Muscle of leg (tissue), 11 donors: ENCODE measurements around the gene CCDC134. TPM values are rescaled to one million over a fixed set of nuclear protein-coding genes. Genes with fewer than 3 reads are reported as not detected.

Experiments
- DNase-seq: peaks from one replicate; pipeline ENCODE4 v3.0.0; 2013
- H3K27ac ChIP-seq: one replicate; pipeline ENCODE4 v1.5.1; 2013; ENCODE audit warnings: mild to moderate bottlenecking, low read length, control low read depth
- H3K27me3 ChIP-seq: one replicate; pipeline ENCODE4 v1.6.1; 2013; ENCODE audit warnings: low read length; ENCODE audit not compliant: control insufficient read depth, insufficient read depth
- H3K36me3 ChIP-seq: one replicate; pipeline ENCODE4 v1.6.1; 2013; ENCODE audit warnings: low read length; ENCODE audit not compliant: control insufficient read depth, insufficient read depth
- H3K4me1 ChIP-seq: one replicate; pipeline ENCODE4 v1.6.1; 2013; ENCODE audit warnings: low read length; ENCODE audit not compliant: control insufficient read depth, insufficient read depth
- H3K4me3 ChIP-seq: one replicate; pipeline ENCODE4 v1.5.1; 2013; ENCODE audit warnings: low read length, control low read depth
- H3K9me3 ChIP-seq: replicated peaks from 2 replicates; pipeline ENCODE4 v1.6.1; 2013; ENCODE audit warnings: low read depth, low read length; ENCODE audit not compliant: control insufficient read depth
- WGBS: methylation state at CpG from one replicate; pipeline ENCODE4 v1.1.5; 2013; ENCODE audit warnings: missing lambda C conversion rate; ENCODE audit not compliant: insufficient coverage; 5-methylcytosine and 5-hydroxymethylcytosine counted together
- polyA plus RNA-seq, 8 donors: library from polyadenylated mRNA; unstranded; fragments of 120-200 nt; gene quantifications; one replicate each; pipeline versions ENCODE4 v1.2.1 to v1.2.3, GENCODE V29; 2013; ENCODE audit warnings: inconsistent platforms in 1 of 8, low replicate concordance in 1 of 8; ENCODE audit not compliant: insufficient read length in 8 of 8, insufficient read depth in 1 of 8
- total RNA-seq: library from RNA; stranded (reverse); fragments of 120-200 nt; gene quantifications from one replicate; pipeline ENCODE4 v1.2.4, GENCODE V29; 2013

CCDC134 gene
- total and polyA plus RNA-seq, 9 donors: 6.5 to 13.2 (median 8.3) TPM

DNA sequence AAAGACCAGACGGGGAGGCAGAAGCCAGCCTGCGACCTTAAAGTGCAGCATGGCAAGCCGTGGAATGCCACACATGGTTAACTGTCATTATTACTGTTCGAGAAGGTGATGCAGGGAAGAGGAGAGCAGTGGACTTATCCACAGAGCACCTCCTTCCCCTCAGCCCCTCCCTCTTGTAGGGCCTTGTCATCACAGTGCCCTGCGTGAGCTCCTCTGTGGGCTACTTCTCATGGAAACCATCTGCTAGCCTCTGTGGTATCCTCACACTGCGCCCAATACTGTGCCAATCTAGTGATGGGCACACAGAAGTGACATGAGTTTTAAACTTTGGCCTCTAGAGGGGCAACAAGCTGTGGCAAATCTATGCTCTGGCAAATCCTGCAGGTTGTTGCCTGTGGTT lies 18.2 kb upstream of the CCDC134 start:
- no peaks in the 10 kb centered on the region for H3K4me1 ChIP-seq
- no peaks in the 10 kb centered on the region for H3K27me3 ChIP-seq
- no peak overlapping the region for H3K27ac ChIP-seq
- DNase-seq: no peak
- no peaks in the 10 kb centered on the region for H3K9me3 ChIP-seq
- H3K4me3 ChIP-seq: no peak overlapping the region
- no peaks in the 10 kb centered on the region for H3K36me3 ChIP-seq
- WGBS: 68% methylated on average over 4 of the region's 6 CpGs

DNA sequence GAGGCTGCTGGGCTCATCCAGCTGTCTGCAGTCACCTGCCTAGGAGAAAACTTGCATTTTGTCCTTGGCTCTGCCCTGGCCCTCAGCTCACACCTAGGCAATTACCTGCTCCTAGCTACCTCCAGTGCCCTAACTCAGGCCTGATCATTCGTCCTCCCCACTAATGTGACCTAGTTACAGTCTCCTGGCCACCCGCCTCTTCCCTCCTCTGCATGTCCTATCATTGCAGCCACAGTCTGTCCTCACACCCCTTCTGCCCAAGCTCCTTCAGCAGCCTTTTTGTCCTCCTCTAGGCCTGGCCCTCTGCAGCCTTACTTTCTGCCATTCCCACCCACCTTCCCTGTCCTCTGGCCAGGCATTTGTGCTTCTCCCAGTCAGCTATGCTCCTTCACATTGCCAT lies 17.7 kb upstream of the CCDC134 start:
- DNase-seq: no peak
- Histone ChIP-seq H3K27ac (no peak overlapping the region), H3K36me3 (no peaks in the 10 kb centered on the region), H3K4me1 (no peaks in the 10 kb centered on the region), H3K27me3 (no peaks in the 10 kb centered on the region), H3K9me3 (no peaks in the 10 kb centered on the region), H3K4me3 (no peak overlapping the region)
- 79% methylated on average over 2 of the region's 2 CpGs for WGBS

DNA sequence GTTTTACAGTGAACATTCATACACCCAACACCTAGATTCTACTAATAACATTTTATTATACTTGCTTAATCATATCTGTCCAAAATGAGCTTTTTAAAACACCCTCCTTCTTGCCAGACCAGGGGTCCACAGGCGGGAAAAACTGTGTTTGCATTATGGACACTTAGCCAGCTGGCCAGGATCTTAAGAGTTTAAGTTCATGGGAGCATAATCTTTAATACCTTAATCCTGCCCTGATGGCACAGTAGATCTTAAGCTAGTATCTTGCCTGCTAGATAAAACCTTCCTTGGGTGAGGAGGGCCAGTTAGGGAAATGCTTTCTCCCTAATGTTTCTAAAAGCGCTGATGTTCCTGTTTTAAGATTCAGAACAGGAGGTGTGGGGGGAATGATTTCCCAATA lies 13.1 kb upstream of the CCDC134 start:
- Histone ChIP-seq H3K27me3 (no peaks in the 10 kb centered on the region), H3K4me3 (no peak overlapping the region), H3K9me3 (no peaks in the 10 kb centered on the region), H3K36me3 (no peaks in the 10 kb centered on the region), H3K4me1 (no peaks in the 10 kb centered on the region), H3K27ac (no peak overlapping the region)
- DNase-seq: no peak
- WGBS: no CpG with 5 or more reads among the region's 2 CpGs

DNA sequence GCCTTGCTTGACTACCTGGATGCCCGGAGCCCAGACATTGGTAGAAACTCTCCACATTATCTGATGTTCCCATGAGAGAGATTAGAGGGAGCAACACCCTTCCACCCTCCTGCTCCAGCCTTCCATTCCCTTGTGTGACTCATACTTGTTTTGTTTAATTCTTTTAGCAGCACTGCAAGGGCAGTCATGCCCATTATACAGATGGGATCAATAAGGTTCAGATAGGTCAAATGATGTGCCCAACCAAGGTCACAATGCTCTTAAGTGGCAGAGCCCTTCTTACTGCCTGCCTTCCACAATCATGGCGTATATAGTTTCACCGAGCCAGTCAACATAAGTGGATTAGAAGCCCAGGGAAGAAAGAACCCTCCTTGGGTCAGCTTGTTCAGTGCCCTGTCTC lies 6.6 kb upstream of the CCDC134 start:
- WGBS: no CpG with 5 or more reads among the region's 3 CpGs
- Histone ChIP-seq H3K9me3 (no peaks in the 10 kb centered on the region), H3K36me3 (no peaks in the 10 kb centered on the region), H3K27me3 (no peaks in the 10 kb centered on the region), H3K4me1 (peaks cover 5% of the 10 kb centered on the region), H3K27ac (no peak overlapping the region), H3K4me3 (no peak overlapping the region)
- no peak for DNase-seq

DNA sequence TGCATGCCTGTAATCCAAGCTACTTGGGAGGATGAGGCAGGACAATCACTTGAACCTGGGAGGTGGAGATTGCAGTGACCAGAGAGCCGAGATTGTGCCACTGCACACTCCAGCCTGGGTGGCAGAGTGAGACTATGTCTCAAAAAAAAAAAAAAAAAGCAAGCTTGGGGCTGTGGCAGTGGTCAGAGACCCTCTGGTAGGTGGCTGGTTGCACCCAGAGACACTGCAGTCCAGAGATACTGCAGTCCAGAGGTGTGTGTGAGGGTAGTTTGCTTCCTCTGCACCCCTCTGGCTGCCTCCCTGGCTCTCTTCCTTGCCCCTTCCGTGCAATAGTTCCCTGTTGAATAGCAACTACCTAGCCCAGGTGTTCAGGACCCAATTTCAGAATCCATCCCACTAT lies 1.7 kb upstream of the CCDC134 start:
- DNase-seq: no peak
- Histone ChIP-seq H3K27ac (no peak overlapping the region), H3K36me3 (no peaks in the 10 kb centered on the region), H3K27me3 (no peaks in the 10 kb centered on the region), H3K9me3 (no peaks in the 10 kb centered on the region), H3K4me1 (peaks cover 24% of the 10 kb centered on the region), H3K4me3 (no peak overlapping the region)
- WGBS: 50% methylated on average over 1 of the region's 2 CpGs

DNA sequence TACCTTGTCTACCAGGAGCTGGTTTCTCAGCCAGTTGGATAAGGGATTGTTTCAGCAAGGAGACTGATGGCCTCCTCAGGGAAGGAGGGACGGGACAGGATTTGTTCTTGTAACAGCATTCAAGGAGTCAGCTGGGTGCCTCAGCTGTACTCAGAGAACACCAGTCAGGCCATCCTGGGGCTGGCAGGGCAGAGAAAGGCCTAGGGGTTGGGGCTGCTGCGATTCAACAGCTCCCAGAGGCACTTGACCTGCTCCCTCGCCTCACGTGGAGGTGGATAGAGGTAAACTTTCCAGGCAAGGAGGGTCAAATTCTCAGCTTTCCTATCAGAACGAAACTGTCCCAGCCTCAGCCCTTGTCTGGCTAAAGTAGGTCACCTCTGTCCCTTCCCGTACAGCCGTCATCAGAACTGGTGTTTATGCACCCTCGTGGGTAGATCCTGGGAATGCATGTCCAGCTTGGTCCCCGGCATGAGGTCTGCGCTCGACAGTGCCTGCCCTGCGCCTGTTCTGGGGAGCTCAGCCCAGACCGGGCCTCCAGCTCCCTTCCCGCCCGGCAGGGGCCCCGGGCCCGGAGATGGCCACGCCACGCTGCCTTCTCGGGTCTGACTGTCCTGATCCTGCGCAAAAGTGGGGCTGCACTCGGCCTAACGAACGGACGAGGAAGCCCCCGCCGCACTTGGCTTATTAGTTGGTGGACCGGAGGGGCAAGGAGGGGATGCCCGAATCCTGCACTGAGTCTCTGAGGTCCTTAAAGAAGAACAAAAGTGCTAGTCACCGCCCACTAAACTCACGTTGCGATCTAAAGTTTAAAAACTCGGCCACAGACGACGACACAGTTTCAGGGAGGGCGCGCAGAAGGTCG lies 762 bp upstream of the CCDC134 start:
- Histone ChIP-seq H3K36me3 (no peaks in the 10 kb centered on the region), H3K27ac (peak overlapping the region; percentile 95), H3K4me3 (peak overlapping the region; percentile 96), H3K27me3 (no peaks in the 10 kb centered on the region), H3K9me3 (no peaks in the 10 kb centered on the region), H3K4me1 (peaks cover 24% of the 10 kb centered on the region)
- 8% methylated on average over 37 of the region's 38 CpGs for WGBS
- DNase-seq: peak; percentile 56

DNA sequence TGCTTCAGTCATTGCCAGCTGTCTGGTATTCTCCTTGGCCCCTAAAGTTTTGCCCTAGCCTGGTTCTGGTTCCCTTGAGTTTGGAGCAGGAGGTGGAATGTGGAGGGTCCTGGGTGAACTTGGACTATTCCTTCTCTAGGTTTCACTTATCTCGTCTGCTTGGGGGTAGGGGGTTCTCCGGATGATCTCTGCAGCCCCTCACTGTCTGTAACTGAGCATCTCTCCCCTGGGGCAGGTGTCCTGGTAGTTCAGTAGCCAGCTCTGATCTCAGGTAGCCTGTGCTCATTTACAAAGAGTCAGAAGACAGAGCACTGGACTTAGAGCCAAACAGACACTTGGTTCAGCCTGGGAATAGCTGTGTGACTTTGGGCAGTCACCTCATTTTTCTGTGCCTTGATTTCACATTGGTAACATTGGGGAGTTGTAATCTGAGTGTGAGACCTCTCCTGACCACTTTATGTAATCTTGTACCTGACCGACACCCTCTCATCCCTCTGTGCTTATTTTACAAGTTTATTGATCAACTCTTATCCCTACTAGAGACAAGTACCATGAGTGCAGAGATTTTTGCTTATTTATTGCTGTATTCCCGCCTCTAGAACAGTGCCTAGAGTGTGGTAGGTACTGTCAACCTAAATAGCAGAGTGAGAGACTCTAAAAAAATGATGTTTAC lies 804 bp downstream of the CCDC134 start:
- H3K4me1 ChIP-seq: peaks cover 24% of the 10 kb centered on the region
- peak overlapping the region; percentile 96 for H3K4me3 ChIP-seq
- no peaks in the 10 kb centered on the region for H3K27me3 ChIP-seq
- H3K27ac ChIP-seq: peak overlapping the region; percentile 86
- no peaks in the 10 kb centered on the region for H3K9me3 ChIP-seq
- WGBS: 40% methylated on average over 1 of the region's 4 CpGs
- no peaks in the 10 kb centered on the region for H3K36me3 ChIP-seq
- DNase-seq: no peak

DNA sequence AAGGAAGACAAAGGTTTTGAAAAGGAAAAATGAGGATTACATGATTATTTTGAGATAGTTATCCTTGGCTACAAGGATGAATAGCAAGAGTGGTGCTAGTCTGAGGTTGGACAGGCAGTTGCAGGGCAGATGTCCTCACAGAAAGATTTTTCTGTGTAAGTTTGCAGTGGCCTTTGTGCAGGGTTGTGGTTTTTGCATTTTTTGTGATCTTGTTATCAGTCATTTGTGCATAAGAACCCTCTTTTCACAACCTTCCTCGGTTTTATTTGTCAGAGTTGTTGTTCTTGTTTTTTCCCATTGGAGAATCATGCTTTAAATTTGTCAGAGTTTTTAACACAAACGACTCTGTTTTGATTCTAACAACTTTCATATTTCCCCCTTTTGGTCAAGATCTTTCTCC lies 1.4 kb downstream of the CCDC134 start:
- no CpG with 5 or more reads among the region's 2 CpGs for WGBS
- Histone ChIP-seq H3K4me1 (peaks cover 24% of the 10 kb centered on the region), H3K27me3 (no peaks in the 10 kb centered on the region)

DNA sequence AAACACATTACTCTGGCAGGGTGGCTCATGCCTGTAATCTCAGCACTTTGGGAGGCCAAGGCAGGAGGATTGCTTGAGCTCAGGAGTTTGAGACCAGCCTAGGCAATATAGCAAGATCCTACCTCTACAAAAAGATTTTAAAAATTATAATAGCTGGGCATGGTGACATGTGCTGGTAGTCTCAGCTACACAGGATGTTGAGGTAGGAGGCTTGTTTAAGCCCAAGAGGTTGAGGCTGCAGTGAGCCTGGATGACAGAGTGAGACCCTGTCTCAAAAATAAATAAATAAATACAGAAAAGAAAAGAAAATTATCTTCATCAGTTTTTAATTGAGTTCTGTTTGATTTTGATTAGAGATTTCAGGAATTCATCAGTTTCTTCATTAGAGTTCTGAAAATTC lies 5.2 kb downstream of the CCDC134 start:
- Histone ChIP-seq H3K4me3 (no peak overlapping the region), H3K27me3 (no peaks in the 10 kb centered on the region), H3K36me3 (peaks cover 17% of the 10 kb centered on the region), H3K27ac (no peak overlapping the region), H3K4me1 (peaks cover 19% of the 10 kb centered on the region), H3K9me3 (no peaks in the 10 kb centered on the region)
- DNase-seq: no peak

More for the DNA sequence above, 1.4 kb downstream of the CCDC134 start:
- Histone ChIP-seq H3K4me3 (peak overlapping the region; percentile 96), H3K36me3 (no peaks in the 10 kb centered on the region), H3K9me3 (no peaks in the 10 kb centered on the region), H3K27ac (no peak overlapping the region)
- no peak for DNase-seq

DNA sequence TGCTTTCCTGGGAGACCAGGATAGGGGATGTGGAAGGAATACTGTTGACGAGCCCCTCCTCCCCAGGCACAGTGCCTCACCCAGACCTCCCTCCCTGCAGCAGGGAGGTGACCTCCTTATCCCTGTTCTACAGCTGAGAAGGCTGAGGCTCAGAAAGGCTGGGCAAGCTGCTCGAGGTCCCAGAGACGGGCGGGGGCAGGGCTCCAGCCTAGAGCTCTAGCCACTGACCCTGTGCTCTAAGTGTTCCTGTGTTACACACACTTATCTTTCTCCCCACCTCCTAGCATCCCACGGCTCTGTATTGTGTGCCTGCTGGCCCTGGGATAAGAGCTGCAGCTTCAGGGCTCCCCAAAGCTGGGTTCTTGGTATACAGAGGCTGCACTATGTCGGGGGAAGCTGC lies 7.9 kb downstream of the CCDC134 start:
- Histone ChIP-seq H3K4me3 (no peak overlapping the region), H3K36me3 (peaks cover 37% of the 10 kb centered on the region), H3K27me3 (no peaks in the 10 kb centered on the region), H3K4me1 (peaks cover 12% of the 10 kb centered on the region), H3K9me3 (no peaks in the 10 kb centered on the region), H3K27ac (no peak overlapping the region)
- 66% methylated on average over 4 of the region's 6 CpGs for WGBS
- DNase-seq: no peak
